ENCODE data around the gene VPS4B. TPM values are rescaled to one million over a fixed set of nuclear protein-coding genes. Genes with fewer than 3 reads are reported as not detected.

Gene VPS4B
- total and polyA plus RNA-seq, 7 donors, result 31.4 to 69.4 (median 40.0) TPM

DNA sequence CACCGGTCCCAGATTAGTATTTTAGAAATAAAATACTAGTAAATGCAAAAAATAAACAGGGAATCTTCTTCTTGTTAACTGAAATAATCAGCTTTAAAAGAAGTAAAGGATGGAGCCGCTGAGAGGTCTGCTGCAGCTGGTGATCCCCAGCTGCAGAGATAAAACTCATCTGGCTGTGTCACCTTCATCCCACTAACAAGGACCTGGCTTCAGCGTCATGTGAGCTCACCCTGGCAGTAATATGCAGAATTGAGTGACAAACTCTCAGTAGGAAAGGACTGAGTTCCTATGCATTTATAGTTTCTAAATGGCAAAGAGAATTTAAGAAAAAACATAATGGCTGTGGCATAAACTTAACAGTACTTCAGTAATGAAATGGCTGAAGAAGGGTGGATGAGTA, 27.3 kb downstream of the VPS4B start:
- WGBS, 2 donors, result 91 to 96% methylated on average over 3 of the region's 3 CpGs
- Histone ChIP-seq H3K27ac (no peak overlapping the region), H3K4me1 (no peaks in the 10 kb centered on the region), H3K9me3 (no peaks in the 10 kb centered on the region), H3K36me3 (peaks cover 19 to 100% (median 51%) of the 10 kb centered on the region in 4 donors), H3K27me3 (no peaks in the 10 kb centered on the region), H3K4me3 (no peak overlapping the region)
- TF ChIP-seq POLR2AphosphoS5 (IDR thresholded peaks at IDR 0.05) (no peak), POLR2A (IDR thresholded peaks at IDR 0.05) (no peak), EP300 (IDR thresholded peaks at IDR 0.05) (no peak)
- TF ChIP-seq, protein P1, sequence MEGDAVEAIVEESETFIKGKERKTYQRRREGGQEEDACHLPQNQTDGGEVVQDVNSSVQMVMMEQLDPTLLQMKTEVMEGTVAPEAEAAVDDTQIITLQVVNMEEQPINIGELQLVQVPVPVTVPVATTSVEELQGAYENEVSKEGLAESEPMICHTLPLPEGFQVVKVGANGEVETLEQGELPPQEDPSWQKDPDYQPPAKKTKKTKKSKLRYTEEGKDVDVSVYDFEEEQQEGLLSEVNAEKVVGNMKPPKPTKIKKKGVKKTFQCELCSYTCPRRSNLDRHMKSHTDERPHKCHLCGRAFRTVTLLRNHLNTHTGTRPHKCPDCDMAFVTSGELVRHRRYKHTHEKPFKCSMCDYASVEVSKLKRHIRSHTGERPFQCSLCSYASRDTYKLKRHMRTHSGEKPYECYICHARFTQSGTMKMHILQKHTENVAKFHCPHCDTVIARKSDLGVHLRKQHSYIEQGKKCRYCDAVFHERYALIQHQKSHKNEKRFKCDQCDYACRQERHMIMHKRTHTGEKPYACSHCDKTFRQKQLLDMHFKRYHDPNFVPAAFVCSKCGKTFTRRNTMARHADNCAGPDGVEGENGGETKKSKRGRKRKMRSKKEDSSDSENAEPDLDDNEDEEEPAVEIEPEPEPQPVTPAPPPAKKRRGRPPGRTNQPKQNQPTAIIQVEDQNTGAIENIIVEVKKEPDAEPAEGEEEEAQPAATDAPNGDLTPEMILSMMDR (IDR thresholded peaks at IDR 0.05), result no peak
- intact Hi-C loops (cut with DNase I), result no loop called here
- no peak for DNase-seq

DNA sequence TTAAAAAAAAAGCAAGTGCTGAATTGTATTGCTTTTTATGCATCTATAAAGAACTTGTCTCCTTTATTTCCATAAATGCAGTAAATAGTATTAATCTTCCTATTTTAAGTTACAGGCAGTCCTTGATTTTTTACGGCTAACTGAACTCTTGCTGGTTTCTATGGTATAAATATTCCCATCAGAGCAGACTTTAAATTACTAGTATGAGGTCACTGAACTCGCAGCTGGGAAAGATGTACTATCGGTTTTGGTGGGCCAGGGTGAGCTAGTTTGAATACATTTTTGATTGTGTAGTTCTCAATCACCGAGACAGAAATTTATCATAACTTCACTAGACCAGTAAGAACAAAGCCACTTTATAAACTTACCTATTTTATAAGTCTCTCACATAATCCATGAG, 34.4 kb downstream of the VPS4B start:
- no peaks in the 10 kb centered on the region for H3K27me3 ChIP-seq
- no peak for DNase-seq
- H3K4me1 ChIP-seq, result no peaks in the 10 kb centered on the region
- H3K4me3 ChIP-seq, result no peak overlapping the region
- peaks cover 0 to 43% (median 17%) of the 10 kb centered on the region in 4 donors for H3K36me3 ChIP-seq
- 86 to 88% methylated on average over 4 of the region's 4 CpGs for WGBS, 2 donors
- TF ChIP-seq POLR2AphosphoS5 (IDR thresholded peaks at IDR 0.05), result no peak
- TF ChIP-seq, protein P1 (IDR thresholded peaks at IDR 0.05), result no peak
- TF ChIP-seq POLR2A (IDR thresholded peaks at IDR 0.05), result no peak
- no peak for TF ChIP-seq EP300 (IDR thresholded peaks at IDR 0.05)
- no peaks in the 10 kb centered on the region for H3K9me3 ChIP-seq
- no peak overlapping the region for H3K27ac ChIP-seq
- intact Hi-C loops (cut with DNase I), result no loop called here

DNA sequence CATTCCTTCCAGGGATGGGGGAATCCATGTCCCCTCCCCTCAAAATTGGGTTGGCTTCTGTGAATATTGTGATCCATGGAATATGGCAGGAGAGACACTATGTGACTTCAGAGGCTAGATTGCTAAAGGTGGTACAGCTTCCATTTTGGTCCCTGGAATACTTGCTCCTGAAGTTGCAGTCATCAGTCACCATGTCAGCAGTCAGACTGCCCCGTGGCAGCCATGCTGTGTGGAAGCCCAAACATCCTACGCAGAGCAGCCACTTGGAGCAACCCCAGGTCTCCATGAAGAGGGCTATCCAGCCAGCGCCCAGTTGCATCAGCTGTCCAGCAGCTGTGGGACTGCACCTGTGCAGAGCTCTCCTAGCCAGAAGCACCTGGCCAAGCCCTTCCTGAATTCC, 39.4 kb downstream of the VPS4B start:
- TF ChIP-seq, protein P1 (IDR thresholded peaks at IDR 0.05), result no peak
- no peak for TF ChIP-seq POLR2A (IDR thresholded peaks at IDR 0.05)
- TF ChIP-seq POLR2AphosphoS5 (IDR thresholded peaks at IDR 0.05), result no peak
- TF ChIP-seq EP300 (IDR thresholded peaks at IDR 0.05), result no peak
- no peaks in the 10 kb centered on the region for H3K9me3 ChIP-seq
- H3K4me1 ChIP-seq, result no peaks in the 10 kb centered on the region
- H3K36me3 ChIP-seq, result no peaks in the 10 kb centered on the region
- H3K27ac ChIP-seq, result no peak overlapping the region
- 64 to 82% methylated on average over 3 of the region's 3 CpGs for WGBS, 2 donors
- no peak for DNase-seq
- intact Hi-C loops (cut with DNase I), result no loop called here
- no peak overlapping the region for H3K4me3 ChIP-seq
- H3K27me3 ChIP-seq, result no peaks in the 10 kb centered on the region

DNA sequence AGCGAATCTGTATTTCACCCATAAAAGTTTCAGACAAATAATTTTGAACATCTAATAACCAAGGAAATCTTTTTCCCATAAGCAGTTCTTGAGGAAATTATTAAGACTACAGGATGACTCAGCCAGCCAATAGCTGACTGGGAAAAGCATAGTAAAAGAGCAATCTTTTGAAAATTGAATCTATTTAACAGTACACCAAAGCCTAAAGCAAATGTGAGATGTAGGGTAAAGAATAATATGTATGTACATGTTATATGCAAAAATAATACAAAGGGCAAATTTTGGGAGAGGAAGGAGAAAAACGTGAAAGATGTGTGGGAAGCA, 42.7 kb downstream of the VPS4B start:
- 79 to 86% methylated on average over 2 of the region's 2 CpGs for WGBS, 2 donors
- no peaks in the 10 kb centered on the region for H3K4me1 ChIP-seq
- H3K36me3 ChIP-seq, result no peaks in the 10 kb centered on the region
- no peak for TF ChIP-seq POLR2AphosphoS5 (IDR thresholded peaks at IDR 0.05)
- TF ChIP-seq POLR2A (IDR thresholded peaks at IDR 0.05), result no peak
- no peak for TF ChIP-seq EP300 (IDR thresholded peaks at IDR 0.05)
- no peak for DNase-seq
- no peaks in the 10 kb centered on the region for H3K9me3 ChIP-seq
- intact Hi-C loops (cut with DNase I), result no loop called here
- H3K27ac ChIP-seq, result no peak overlapping the region
- no peak overlapping the region for H3K4me3 ChIP-seq
- no peaks in the 10 kb centered on the region for H3K27me3 ChIP-seq

DNA sequence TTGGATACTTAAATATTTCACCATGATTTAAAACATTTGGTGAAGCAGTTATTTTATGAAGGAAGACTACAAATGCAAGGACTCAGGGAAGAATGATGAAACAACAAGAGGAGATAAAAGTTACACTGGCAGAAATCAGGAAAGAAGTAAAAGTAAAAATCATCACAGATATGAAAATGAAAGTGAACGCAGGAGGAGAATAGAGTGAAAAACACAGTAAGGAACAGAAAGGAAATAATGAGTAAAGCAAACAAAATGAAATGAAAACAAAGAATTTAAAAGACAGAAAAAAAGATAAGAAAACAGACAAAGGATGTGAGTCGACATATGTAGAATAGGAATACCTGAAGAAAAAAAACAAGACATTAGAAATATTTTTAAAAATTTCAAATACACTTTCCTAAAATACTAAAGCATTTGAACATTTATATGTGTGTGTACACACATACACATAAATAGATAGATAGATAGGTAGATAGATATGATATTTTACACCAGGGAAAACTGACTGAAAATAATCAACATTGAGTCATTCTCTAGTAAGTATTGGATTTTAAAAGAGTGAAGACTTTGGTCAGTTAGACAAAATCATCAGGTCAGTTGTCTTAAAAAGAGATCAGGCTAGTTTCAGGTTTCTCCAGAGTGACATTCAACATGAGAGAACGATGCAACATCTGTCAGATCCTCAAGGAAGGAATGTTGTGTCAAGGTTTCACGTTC, 43.2 kb downstream of the VPS4B start:
- intact Hi-C loops (cut with DNase I), result no loop called here
- Histone ChIP-seq H3K9me3 (no peaks in the 10 kb centered on the region), H3K27ac (no peak overlapping the region), H3K36me3 (no peaks in the 10 kb centered on the region), H3K4me1 (no peaks in the 10 kb centered on the region), H3K27me3 (no peaks in the 10 kb centered on the region), H3K4me3 (no peak overlapping the region)
- no peak for DNase-seq
- 47 to 60% methylated on average over 4 of the region's 4 CpGs for WGBS, 2 donors
- TF ChIP-seq, protein P1 (IDR thresholded peaks at IDR 0.05), result no peak
- TF ChIP-seq POLR2A (IDR thresholded peaks at IDR 0.05) (no peak), POLR2AphosphoS5 (IDR thresholded peaks at IDR 0.05) (no peak), EP300 (IDR thresholded peaks at IDR 0.05) (no peak)
